HepG2 (cell line): Measurements from ENCODE around the gene STARD10. TPM values are rescaled to one million over a fixed set of nuclear protein-coding genes. Genes with fewer than 3 reads are reported as not detected.

Experiments
- CAMTA2 ChIP-seq: sonication (generic); formaldehyde crosslinking; IDR thresholded peaks from 2 replicates; pipeline ENCODE4 v1.4.0; 2020; ENCODE audit warnings: mild to moderate bottlenecking, missing genetic modification reagents, borderline replicate concordance
- KLF13 ChIP-seq: sonication (generic); formaldehyde crosslinking; IDR thresholded peaks from 2 replicates; pipeline ENCODE4 v1.4.0; 2020; ENCODE audit warnings: mild to moderate bottlenecking, missing genetic modification reagents
- RAD51 ChIP-seq: fragments of 450-650 bp; IDR thresholded peaks from 2 replicates; pipeline ENCODE4 v1.6.1; 2016; ENCODE audit warnings: borderline replicate concordance
- SALL2 ChIP-seq: sonication (generic); formaldehyde crosslinking; IDR thresholded peaks from 2 replicates; pipeline ENCODE4 v1.8.1; 2023; ENCODE audit warnings: mild to moderate bottlenecking, missing genetic modification reagents, inconsistent platforms
- ZBTB20 ChIP-seq: sonication (generic); formaldehyde crosslinking; IDR thresholded peaks from 2 replicates; pipeline ENCODE4 v1.8.1; 2023; ENCODE audit warnings: missing genetic modification reagents, low read depth, mild to moderate bottlenecking, borderline replicate concordance
- ZNF451 ChIP-seq: sonication (generic); formaldehyde crosslinking; IDR thresholded peaks from 2 replicates; pipeline ENCODE4 v1.5.0; 2020; ENCODE audit warnings: mild to moderate bottlenecking, missing genetic modification reagents
- ZNF468 ChIP-seq: sonication (generic); formaldehyde crosslinking; IDR thresholded peaks from 2 replicates; pipeline ENCODE4 v1.8.0; 2022; ENCODE audit warnings: mild to moderate bottlenecking, moderate library complexity, missing genetic modification reagents
- ZNF550 ChIP-seq: sonication (generic); formaldehyde crosslinking; IDR thresholded peaks from 2 replicates; pipeline ENCODE4 v1.4.0; 2020; ENCODE audit warnings: mild to moderate bottlenecking, missing genetic modification reagents, borderline replicate concordance
- ZNF766 ChIP-seq: sonication (generic); formaldehyde crosslinking; IDR thresholded peaks from 2 replicates; pipeline ENCODE4 v1.5.0; 2020; ENCODE audit warnings: missing genetic modification reagents, borderline replicate concordance
- ZNF772 ChIP-seq: sonication (generic); formaldehyde crosslinking; IDR thresholded peaks from 2 replicates; pipeline ENCODE4 v1.5.0; 2020; ENCODE audit warnings: mild to moderate bottlenecking, missing genetic modification reagents
- polyA plus RNA-seq, 8 experiments: library from polyadenylated mRNA; depleted of rRNA in 3 of 8; stranded (reverse) in 7 of 8; unstranded in 1 of 8; fragments of >200 nt; fragmentation: Illumina TruSeq in 4 of 8; extraction: Trizol in 4 of 8; gene quantifications; 2 replicates each; pipeline versions ENCODE4 v1.2.1 to v1.2.3, GENCODE V29; 2011 to 2016; ENCODE audit warnings: low read depth in 4 of 8, missing spikeins in 1 of 8, mixed read lengths in 1 of 8; ENCODE audit not compliant: insufficient read depth in 1 of 8
- total RNA-seq, 5 experiments: library from RNA; depleted of rRNA; stranded (reverse); fragments of >200 nt; fragmentation: Illumina TruSeq; extraction: Trizol; gene quantifications; 2 replicates each; pipeline ENCODE4 v1.2.3, GENCODE V29; 2016; ENCODE audit warnings: low read depth in 1 of 5
- TF ChIP-seq, protein P1 (sequence below): sonication (generic); formaldehyde crosslinking; IDR thresholded peaks from 2 replicates; pipeline ENCODE4 v1.9.0; 2021; ENCODE audit warnings: mild to moderate bottlenecking, missing genetic modification reagents
- TF ChIP-seq, protein P2 (sequence below): sonication (generic); formaldehyde crosslinking; IDR thresholded peaks from one replicate; pipeline ENCODE4 v1.5.1; 2020; ENCODE audit warnings: mild to moderate bottlenecking, missing genetic modification reagents; ENCODE audit errors: not compliant biosample characterization

The STARD10 gene
- total and polyA plus RNA-seq, 2 of the 13 experiments (the other 11 are each of a cell fraction or from before 2014, with no cell fraction given): 260 to 341 TPM

DNA sequence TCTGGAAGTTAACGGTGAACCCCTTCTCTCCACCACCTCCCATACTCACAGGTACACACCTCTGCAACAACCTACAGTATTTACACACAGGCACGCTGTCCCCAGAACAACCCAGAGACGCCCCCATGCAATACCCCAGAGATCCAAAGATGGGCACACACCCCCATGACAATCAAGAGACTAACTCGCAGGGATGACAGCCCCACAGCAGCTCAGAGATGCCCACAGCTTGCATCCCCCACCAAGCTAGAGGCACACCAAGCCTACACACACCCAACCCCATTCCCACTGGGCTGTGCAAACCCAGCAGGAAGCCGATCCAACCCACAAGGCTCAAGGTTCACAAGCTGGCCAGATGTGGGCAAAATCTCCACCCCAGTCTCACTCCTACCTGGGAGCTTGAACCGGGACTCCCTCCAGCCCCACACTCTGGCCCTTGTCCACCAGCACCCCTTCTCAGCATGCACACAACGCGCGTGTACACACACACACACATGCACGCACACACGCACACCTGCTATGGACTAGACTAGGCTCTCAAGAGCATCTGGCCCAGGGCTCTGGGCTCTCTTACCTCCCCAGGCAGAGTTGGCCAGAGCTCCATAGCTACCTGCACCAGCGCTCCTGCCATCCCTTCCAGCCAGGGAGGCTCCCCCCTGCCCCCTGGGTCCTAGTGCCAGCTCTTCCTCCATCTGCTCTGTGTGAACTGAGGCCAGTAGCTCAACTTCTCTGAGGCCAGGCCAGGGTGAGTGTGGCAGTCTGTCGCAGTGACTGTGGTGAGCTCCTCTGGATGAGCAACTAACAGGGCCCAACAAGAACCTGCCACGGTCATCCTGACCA is 11.5 kb downstream of the STARD10 start (continued):
- TF ChIP-seq, protein P1, sequence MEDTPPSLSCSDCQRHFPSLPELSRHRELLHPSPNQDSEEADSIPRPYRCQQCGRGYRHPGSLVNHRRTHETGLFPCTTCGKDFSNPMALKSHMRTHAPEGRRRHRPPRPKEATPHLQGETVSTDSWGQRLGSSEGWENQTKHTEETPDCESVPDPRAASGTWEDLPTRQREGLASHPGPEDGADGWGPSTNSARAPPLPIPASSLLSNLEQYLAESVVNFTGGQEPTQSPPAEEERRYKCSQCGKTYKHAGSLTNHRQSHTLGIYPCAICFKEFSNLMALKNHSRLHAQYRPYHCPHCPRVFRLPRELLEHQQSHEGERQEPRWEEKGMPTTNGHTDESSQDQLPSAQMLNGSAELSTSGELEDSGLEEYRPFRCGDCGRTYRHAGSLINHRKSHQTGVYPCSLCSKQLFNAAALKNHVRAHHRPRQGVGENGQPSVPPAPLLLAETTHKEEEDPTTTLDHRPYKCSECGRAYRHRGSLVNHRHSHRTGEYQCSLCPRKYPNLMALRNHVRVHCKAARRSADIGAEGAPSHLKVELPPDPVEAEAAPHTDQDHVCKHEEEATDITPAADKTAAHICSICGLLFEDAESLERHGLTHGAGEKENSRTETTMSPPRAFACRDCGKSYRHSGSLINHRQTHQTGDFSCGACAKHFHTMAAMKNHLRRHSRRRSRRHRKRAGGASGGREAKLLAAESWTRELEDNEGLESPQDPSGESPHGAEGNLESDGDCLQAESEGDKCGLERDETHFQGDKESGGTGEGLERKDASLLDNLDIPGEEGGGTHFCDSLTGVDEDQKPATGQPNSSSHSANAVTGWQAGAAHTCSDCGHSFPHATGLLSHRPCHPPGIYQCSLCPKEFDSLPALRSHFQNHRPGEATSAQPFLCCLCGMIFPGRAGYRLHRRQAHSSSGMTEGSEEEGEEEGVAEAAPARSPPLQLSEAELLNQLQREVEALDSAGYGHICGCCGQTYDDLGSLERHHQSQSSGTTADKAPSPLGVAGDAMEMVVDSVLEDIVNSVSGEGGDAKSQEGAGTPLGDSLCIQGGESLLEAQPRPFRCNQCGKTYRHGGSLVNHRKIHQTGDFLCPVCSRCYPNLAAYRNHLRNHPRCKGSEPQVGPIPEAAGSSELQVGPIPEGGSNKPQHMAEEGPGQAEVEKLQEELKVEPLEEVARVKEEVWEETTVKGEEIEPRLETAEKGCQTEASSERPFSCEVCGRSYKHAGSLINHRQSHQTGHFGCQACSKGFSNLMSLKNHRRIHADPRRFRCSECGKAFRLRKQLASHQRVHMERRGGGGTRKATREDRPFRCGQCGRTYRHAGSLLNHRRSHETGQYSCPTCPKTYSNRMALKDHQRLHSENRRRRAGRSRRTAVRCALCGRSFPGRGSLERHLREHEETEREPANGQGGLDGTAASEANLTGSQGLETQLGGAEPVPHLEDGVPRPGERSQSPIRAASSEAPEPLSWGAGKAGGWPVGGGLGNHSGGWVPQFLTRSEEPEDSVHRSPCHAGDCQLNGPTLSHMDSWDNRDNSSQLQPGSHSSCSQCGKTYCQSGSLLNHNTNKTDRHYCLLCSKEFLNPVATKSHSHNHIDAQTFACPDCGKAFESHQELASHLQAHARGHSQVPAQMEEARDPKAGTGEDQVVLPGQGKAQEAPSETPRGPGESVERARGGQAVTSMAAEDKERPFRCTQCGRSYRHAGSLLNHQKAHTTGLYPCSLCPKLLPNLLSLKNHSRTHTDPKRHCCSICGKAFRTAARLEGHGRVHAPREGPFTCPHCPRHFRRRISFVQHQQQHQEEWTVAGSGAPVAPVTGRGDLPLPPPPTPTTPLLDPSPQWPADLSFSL (CRISPR knock-in tag): no peak; the same call in 1 of the 2 replicates
- 0 out of 2 replicates have a peak, but pooled peaks have one; percentile 66 for TF ChIP-seq ZNF550 (CRISPR knock-in tag)
- TF ChIP-seq KLF13 (CRISPR knock-in tag): 0 out of 2 replicates have a peak, but pooled peaks have one; percentile 32
- TF ChIP-seq ZNF468 (CRISPR knock-in tag): no peak
- TF ChIP-seq, protein P2, sequence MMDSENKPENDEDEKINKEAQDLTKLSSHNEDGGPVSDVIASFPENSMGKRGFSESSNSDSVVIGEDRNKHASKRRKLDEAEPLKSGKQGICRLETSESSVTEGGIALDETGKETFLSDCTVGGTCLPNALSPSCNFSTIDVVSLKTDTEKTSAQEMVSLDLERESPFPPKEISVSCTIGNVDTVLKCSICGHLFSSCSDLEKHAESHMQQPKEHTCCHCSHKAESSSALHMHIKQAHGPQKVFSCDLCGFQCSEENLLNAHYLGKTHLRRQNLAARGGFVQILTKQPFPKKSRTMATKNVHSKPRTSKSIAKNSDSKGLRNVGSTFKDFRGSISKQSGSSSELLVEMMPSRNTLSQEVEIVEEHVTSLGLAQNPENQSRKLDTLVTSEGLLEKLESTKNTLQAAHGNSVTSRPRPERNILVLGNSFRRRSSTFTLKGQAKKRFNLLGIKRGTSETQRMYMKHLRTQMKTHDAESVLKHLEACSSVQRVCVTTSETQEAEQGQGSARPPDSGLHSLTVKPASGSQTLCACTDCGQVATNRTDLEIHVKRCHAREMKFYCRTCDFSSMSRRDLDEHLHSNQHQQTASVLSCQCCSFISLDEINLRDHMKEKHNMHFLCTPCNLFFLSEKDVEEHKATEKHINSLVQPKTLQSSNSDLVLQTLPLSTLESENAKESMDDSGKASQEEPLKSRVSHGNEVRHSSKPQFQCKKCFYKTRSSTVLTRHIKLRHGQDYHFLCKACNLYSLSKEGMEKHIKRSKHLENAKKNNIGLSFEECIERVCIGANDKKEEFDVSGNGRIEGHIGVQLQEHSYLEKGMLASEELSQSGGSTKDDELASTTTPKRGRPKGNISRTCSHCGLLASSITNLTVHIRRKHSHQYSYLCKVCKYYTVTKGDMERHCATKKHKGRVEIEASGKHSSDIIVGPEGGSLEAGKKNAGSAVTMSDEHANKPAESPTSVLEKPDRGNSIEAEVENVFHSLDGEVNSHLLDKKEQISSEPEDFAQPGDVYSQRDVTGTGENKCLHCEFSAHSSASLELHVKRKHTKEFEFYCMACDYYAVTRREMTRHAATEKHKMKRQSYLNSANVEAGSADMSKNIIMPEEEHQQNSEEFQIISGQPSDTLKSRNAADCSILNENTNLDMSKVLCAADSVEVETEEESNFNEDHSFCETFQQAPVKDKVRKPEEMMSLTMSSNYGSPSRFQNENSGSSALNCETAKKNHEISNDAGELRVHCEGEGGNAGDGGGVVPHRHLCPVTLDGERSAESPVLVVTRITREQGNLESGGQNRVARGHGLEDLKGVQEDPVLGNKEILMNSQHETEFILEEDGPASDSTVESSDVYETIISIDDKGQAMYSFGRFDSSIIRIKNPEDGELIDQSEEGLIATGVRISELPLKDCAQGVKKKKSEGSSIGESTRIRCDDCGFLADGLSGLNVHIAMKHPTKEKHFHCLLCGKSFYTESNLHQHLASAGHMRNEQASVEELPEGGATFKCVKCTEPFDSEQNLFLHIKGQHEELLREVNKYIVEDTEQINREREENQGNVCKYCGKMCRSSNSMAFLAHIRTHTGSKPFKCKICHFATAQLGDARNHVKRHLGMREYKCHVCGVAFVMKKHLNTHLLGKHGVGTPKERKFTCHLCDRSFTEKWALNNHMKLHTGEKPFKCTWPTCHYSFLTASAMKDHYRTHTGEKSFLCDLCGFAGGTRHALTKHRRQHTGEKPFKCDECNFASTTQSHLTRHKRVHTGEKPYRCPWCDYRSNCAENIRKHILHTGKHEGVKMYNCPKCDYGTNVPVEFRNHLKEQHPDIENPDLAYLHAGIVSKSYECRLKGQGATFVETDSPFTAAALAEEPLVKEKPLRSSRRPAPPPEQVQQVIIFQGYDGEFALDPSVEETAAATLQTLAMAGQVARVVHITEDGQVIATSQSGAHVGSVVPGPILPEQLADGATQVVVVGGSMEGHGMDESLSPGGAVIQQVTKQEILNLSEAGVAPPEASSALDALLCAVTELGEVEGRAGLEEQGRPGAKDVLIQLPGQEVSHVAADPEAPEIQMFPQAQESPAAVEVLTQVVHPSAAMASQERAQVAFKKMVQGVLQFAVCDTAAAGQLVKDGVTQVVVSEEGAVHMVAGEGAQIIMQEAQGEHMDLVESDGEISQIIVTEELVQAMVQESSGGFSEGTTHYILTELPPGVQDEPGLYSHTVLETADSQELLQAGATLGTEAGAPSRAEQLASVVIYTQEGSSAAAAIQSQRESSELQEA (CRISPR knock-in tag): peak; percentile 37
- TF ChIP-seq SALL2: peak; percentile 59; the same call in 1 of the 2 replicates
- no peak for TF ChIP-seq ZBTB20 (CRISPR knock-in tag)
- TF ChIP-seq CAMTA2 (CRISPR knock-in tag): 0 out of 2 replicates have a peak, but pooled peaks have one; percentile 31
- TF ChIP-seq ZNF766: no peak; the same call in 1 of the 2 replicates
- TF ChIP-seq ZNF451 (CRISPR knock-in tag): no peak
- TF ChIP-seq RAD51: no peak
- TF ChIP-seq ZNF772 (CRISPR knock-in tag): no peak
